Mesenchymal stem cell (in vitro differentiated cells and primary cell): ENCODE results near the gene SHANK1.

Source experiments
- DNase-seq: peaks from one replicate; pipeline ENCODE4 v3.0.0-alpha.2; 2013
- H2AFZ ChIP-seq: one replicate; pipeline ENCODE4 v1.6.1; 2013; ENCODE audit warnings: low read depth, mild to moderate bottlenecking, control low read depth, inconsistent platforms, low read length, moderate library complexity
- H2AK5ac ChIP-seq: 2 replicates; pipeline ENCODE4 v1.6.1; 2013; ENCODE audit warnings: low read length, moderate library complexity, mild to moderate bottlenecking, inconsistent platforms; ENCODE audit not compliant: severe bottlenecking
- H2BK120ac ChIP-seq: one replicate; pipeline ENCODE4 v1.6.1; 2013; ENCODE audit warnings: low read depth, mild to moderate bottlenecking, inconsistent platforms, low read length, moderate library complexity
- H2BK12ac ChIP-seq, 2 experiments: one replicate each; pipeline ENCODE4 v1.6.1; 2013; ENCODE audit warnings: inconsistent platforms in 2 of 2, low read length in 2 of 2, mild to moderate bottlenecking in 2 of 2, moderate library complexity in 2 of 2, control low read depth in 1 of 2
- H2BK15ac ChIP-seq: one replicate; pipeline ENCODE4 v1.6.1; 2013; ENCODE audit warnings: mild to moderate bottlenecking, low read depth, inconsistent platforms; ENCODE audit not compliant: poor library complexity, severe bottlenecking
- H2BK5ac ChIP-seq: 2 replicates; pipeline ENCODE4 v1.6.1; 2013; ENCODE audit warnings: low read depth, mild to moderate bottlenecking, low read length, control low read depth, inconsistent platforms; ENCODE audit not compliant: poor library complexity, severe bottlenecking
- H3K14ac ChIP-seq, 2 experiments: one replicate each; pipeline ENCODE4 v1.6.1; 2013; ENCODE audit warnings: inconsistent platforms in 2 of 2, low read length in 2 of 2, control low read depth in 1 of 2, mild to moderate bottlenecking in 1 of 2, moderate library complexity in 1 of 2
- H3K18ac ChIP-seq, 2 experiments: one replicate each; pipeline ENCODE4 v1.6.1; 2013; ENCODE audit warnings: inconsistent platforms in 2 of 2, low read length in 2 of 2, control low read depth in 1 of 2, low read depth in 1 of 2, mild to moderate bottlenecking in 1 of 2
- H3K23ac ChIP-seq, 2 experiments: one replicate each; pipeline ENCODE4 v1.6.1; 2013; ENCODE audit warnings: inconsistent platforms in 2 of 2, low read length in 2 of 2, mild to moderate bottlenecking in 2 of 2, moderate library complexity in 2 of 2, control low read depth in 1 of 2
- H3K27ac ChIP-seq: 2 replicates; pipeline ENCODE4 v1.5.1; 2013; ENCODE audit warnings: mild to moderate bottlenecking, moderate library complexity, low read length, control low read depth, inconsistent platforms; ENCODE audit not compliant: poor library complexity, severe bottlenecking
- H3K27me3 ChIP-seq, 2 experiments: 2 replicates each; pipeline versions ENCODE4 v1.6.1 to v1.7.0; 2013; ENCODE audit warnings: low read length in 2 of 2, mild to moderate bottlenecking in 2 of 2, moderate library complexity in 2 of 2, control low read depth in 1 of 2, inconsistent platforms in 1 of 2; ENCODE audit not compliant: control insufficient read depth in 1 of 2, insufficient read depth in 1 of 2
- H3K36me3 ChIP-seq, 2 experiments: 2 replicates each; pipeline versions ENCODE4 v1.6.1 to v1.7.0; 2013; ENCODE audit warnings: low read length in 2 of 2, control low read depth in 1 of 2, inconsistent platforms in 1 of 2, low read depth in 1 of 2, mild to moderate bottlenecking in 1 of 2; ENCODE audit not compliant: insufficient read depth in 2 of 2, control insufficient read depth in 1 of 2
- H3K4ac ChIP-seq, 2 experiments: one replicate each; pipeline ENCODE4 v1.6.1; 2013; ENCODE audit warnings: inconsistent platforms in 2 of 2, low read length in 2 of 2, mild to moderate bottlenecking in 2 of 2, moderate library complexity in 2 of 2, control low read depth in 1 of 2, low read depth in 1 of 2
- H3K4me1 ChIP-seq: 2 replicates; pipeline ENCODE4 v1.6.1; 2013; ENCODE audit warnings: low read depth, low read length, control low read depth; ENCODE audit not compliant: control insufficient read depth, insufficient read depth
- H3K4me2 ChIP-seq: 2 replicates; pipeline ENCODE4 v1.6.1; 2013; ENCODE audit warnings: low read length, mild to moderate bottlenecking, inconsistent platforms; ENCODE audit not compliant: poor library complexity, severe bottlenecking
- H3K4me3 ChIP-seq, 2 experiments: 2 replicates each; pipeline versions ENCODE4 v1.5.1 to v1.7.0; 2013; ENCODE audit warnings: low read length in 2 of 2, mild to moderate bottlenecking in 2 of 2, control low read depth in 1 of 2, low read depth in 1 of 2; ENCODE audit not compliant: insufficient read depth in 1 of 2
- H3K79me1 ChIP-seq: replicated peaks from 2 replicates; pipeline ENCODE4 v1.6.1; 2013; ENCODE audit warnings: mild to moderate bottlenecking, control low read depth, low read length, inconsistent platforms; ENCODE audit not compliant: poor library complexity, severe bottlenecking
- H3K9ac ChIP-seq: 2 replicates; pipeline ENCODE4 v1.7.0; 2013; ENCODE audit warnings: mild to moderate bottlenecking, low read length, moderate library complexity
- H3K9me3 ChIP-seq: 2 replicates; pipeline ENCODE4 v1.7.0; 2013; ENCODE audit warnings: mild to moderate bottlenecking, low read length; ENCODE audit not compliant: control insufficient read depth
- H4K8ac ChIP-seq: one replicate; pipeline ENCODE4 v1.6.1; 2013; ENCODE audit warnings: inconsistent platforms, mild to moderate bottlenecking, low read length, moderate library complexity
- H4K91ac ChIP-seq: one replicate; pipeline ENCODE4 v1.6.1; 2013; ENCODE audit warnings: mild to moderate bottlenecking, low read length, inconsistent platforms
- WGBS: methylation state at CpG from one replicate; pipeline ENCODE4 v1.1.7; 2013; ENCODE audit warnings: mixed read lengths; 5-methylcytosine and 5-hydroxymethylcytosine counted together

The SHANK1 gene

DNA sequence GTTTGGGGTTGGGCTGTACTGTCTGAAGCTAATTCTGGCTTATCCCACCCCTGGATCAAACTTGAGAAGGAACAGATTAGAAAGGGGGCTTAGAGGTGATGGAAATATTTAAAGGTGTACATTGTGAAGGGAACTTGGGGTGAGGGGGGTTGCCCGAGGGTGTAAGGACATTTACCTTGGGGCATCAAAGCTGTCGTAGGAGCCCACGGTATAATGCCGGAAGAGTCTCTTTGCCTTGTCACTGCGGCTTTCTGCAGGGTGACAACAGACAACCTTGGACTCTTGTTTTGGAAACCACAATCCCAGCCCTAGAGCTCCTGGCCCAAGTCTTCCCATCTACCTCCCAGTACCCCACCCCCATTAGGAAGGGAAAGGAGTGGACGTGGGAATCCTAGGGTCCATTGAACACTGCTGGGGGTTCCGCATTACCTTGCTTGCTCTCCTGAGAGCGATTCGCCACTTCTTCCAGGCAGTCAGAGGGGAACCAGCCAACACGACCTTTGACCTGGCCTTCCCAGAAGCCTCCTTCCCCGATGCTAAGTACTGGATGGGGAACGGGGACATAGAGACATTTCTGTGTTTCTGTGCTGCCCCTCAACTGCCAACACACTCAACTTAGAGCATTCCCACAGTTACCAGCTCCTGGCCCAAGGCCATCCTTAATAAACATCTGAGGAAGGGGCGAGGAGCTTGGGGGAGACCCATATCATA lies 22.0 kb downstream of the SHANK1 start:
- Histone ChIP-seq H2BK15ac (no peak overlapping the region), H2AK5ac (no peak overlapping the region), H3K9me3 (no peaks in the 10 kb centered on the region), H3K79me1 (no peaks in the 10 kb centered on the region), H4K8ac (no peak overlapping the region), H2BK5ac (no peak overlapping the region), H3K36me3 (no peaks in the 10 kb centered on the region), H3K27me3 (peaks cover 5 to 54% of the 10 kb centered on the region in 2 experiments), H2BK120ac (no peak overlapping the region), H2BK12ac (no peak overlapping the region), H3K27ac (no peak overlapping the region), H3K4ac (no peak overlapping the region), H3K4me3 (no peak overlapping the region), H3K18ac (no peak overlapping the region), H2AFZ (no peak overlapping the region), H3K14ac (no peak overlapping the region), H3K9ac (no peak overlapping the region), H3K4me2 (no peak overlapping the region), H4K91ac (no peak overlapping the region), H3K23ac (no peak overlapping the region), H3K4me1 (peaks cover 1% of the 10 kb centered on the region)
- 71% methylated on average over 12 of the region's 13 CpGs for WGBS
- DNase-seq = no peak

DNA sequence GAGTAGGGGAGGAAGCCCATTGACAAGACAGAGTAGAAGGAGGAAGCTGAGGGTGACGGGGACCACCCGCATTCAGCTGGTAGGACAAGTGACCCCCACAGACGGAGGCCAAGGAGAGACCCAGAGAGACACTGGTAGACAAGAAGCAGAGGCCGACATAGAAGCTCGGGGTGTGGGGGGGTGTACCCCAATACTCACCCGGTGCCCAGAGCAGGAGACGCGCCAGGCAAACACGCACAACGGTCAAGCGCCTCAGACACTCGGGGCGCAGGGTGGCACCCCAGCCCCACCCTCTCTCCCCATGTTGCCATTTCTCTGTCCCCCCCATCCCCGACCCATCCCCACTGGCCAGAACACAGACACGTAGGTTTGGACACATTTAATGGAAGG lies 23.5 kb downstream of the SHANK1 start:
- peaks cover 1% of the 10 kb centered on the region for H3K4me1 ChIP-seq
- WGBS = 89% methylated on average over 13 of the region's 15 CpGs
- H3K27ac ChIP-seq = no peak overlapping the region

GRCh38 chr19:50695251-50696093 lies 24.1 kb downstream of the SHANK1 start:
- Histone ChIP-seq H3K9me3 (no peaks in the 10 kb centered on the region), H4K8ac (no peak overlapping the region), H3K27ac (no peak overlapping the region), H2AK5ac (no peak overlapping the region), H3K4me2 (no peak overlapping the region), H3K14ac (no peak overlapping the region), H2AFZ (no peak overlapping the region), H3K4me3 (no peak overlapping the region), H2BK5ac (no peak overlapping the region), H3K27me3 (peaks cover 5 to 74% of the 10 kb centered on the region in 2 experiments), H3K4ac (no peak overlapping the region), H2BK120ac (no peak overlapping the region), H3K4me1 (peaks cover 1% of the 10 kb centered on the region), H3K79me1 (no peaks in the 10 kb centered on the region), H3K9ac (no peak overlapping the region), H3K36me3 (no peaks in the 10 kb centered on the region), H3K23ac (no peak overlapping the region), H2BK12ac (no peak overlapping the region), H2BK15ac (no peak overlapping the region), H4K91ac (no peak overlapping the region), H3K18ac (no peak overlapping the region)
- DNase-seq = no peak
- 32% methylated on average over 32 of the region's 81 CpGs for WGBS

More for the DNA sequence above, 23.5 kb downstream of the SHANK1 start:
- H3K14ac ChIP-seq = no peak overlapping the region
- DNase-seq = no peak
- H4K91ac ChIP-seq = no peak overlapping the region
- H3K18ac ChIP-seq = no peak overlapping the region
- H3K27me3 ChIP-seq = peaks cover 5 to 68% of the 10 kb centered on the region in 2 experiments
- H2AK5ac ChIP-seq = no peak overlapping the region
- H3K4me2 ChIP-seq = no peak overlapping the region
- no peak overlapping the region for H2BK5ac ChIP-seq
- no peak overlapping the region for H2BK15ac ChIP-seq
- no peaks in the 10 kb centered on the region for H3K9me3 ChIP-seq
- H3K36me3 ChIP-seq = no peaks in the 10 kb centered on the region
- H3K4me3 ChIP-seq = no peak overlapping the region
- no peak overlapping the region for H3K4ac ChIP-seq
- H2BK12ac ChIP-seq = no peak overlapping the region
- no peak overlapping the region for H3K9ac ChIP-seq
- H4K8ac ChIP-seq = no peak overlapping the region
- H3K79me1 ChIP-seq = no peaks in the 10 kb centered on the region
- no peak overlapping the region for H2BK120ac ChIP-seq
- no peak overlapping the region for H2AFZ ChIP-seq
- no peak overlapping the region for H3K23ac ChIP-seq

GRCh38 chr19:50694815-50695145 lies 24.8 kb downstream of the SHANK1 start:
- Histone ChIP-seq H4K91ac (no peak overlapping the region), H3K4me1 (peaks cover 1% of the 10 kb centered on the region), H3K4ac (no peak overlapping the region), H3K4me3 (no peak overlapping the region), H3K4me2 (no peak overlapping the region), H3K27me3 (peaks cover 5 to 80% of the 10 kb centered on the region in 2 experiments), H2BK120ac (no peak overlapping the region), H2AK5ac (no peak overlapping the region), H3K36me3 (no peaks in the 10 kb centered on the region), H2BK15ac (no peak overlapping the region), H3K18ac (no peak overlapping the region), H3K79me1 (no peaks in the 10 kb centered on the region), H3K14ac (no peak overlapping the region), H2AFZ (no peak overlapping the region), H2BK5ac (no peak overlapping the region), H3K9me3 (no peaks in the 10 kb centered on the region), H4K8ac (no peak overlapping the region), H3K23ac (no peak overlapping the region), H3K9ac (no peak overlapping the region), H2BK12ac (no peak overlapping the region), H3K27ac (no peak overlapping the region)
- no peak for DNase-seq
- 1% methylated on average over 14 of the region's 51 CpGs for WGBS
